IPS-11a (cell line): ENCODE data around the gene KDM7A.
A peak's percentile ranks its signal among the peaks of the same experiment; 100 is the strongest.
"Not testable (repeated sequence)": the region's sequence is repeated elsewhere in the genome, so short reads cannot be mapped to it uniquely, and the experiment has no call there.

Experiments
- H3K4me3 ChIP-seq: one replicate; pipeline ENCODE4 v1.5.1; 2013; ENCODE audit warnings: low read depth, low read length, control low read depth

The KDM7A gene

GRCh38 chr7:140202942-140203341, 26.2 kb upstream of the KDM7A start:
- H3K4me3 ChIP-seq: not testable (repeated sequence)

GRCh38 chr7:140201393-140201792, 24.6 kb upstream of the KDM7A start:
- no peak overlapping the region for H3K4me3 ChIP-seq

- H3K4me3 ChIP-seq: no peak overlapping the region
Measured at GRCh38 chr7:140200061-140200989, 23.5 kb upstream of the KDM7A start.

- no peak overlapping the region for H3K4me3 ChIP-seq
Measured at GRCh38 chr7:140197938-140198337, 21.2 kb upstream of the KDM7A start.

- H3K4me3 ChIP-seq: no peak overlapping the region
Measured at GRCh38 chr7:140197218-140197890, 20.6 kb upstream of the KDM7A start.

GRCh38 chr7:140196361-140197217, 19.8 kb upstream of the KDM7A start:
- H3K4me3 ChIP-seq: no peak overlapping the region

- H3K4me3 ChIP-seq: no peak overlapping the region
Measured at GRCh38 chr7:140195859-140196258, 19.1 kb upstream of the KDM7A start.

- H3K4me3 ChIP-seq: no peak overlapping the region
Measured at GRCh38 chr7:140192620-140193019, 15.8 kb upstream of the KDM7A start.

- no peak overlapping the region for H3K4me3 ChIP-seq
Measured at GRCh38 chr7:140192176-140192575, 15.4 kb upstream of the KDM7A start.

- H3K4me3 ChIP-seq: no peak overlapping the region
Measured at GRCh38 chr7:140190588-140190987, 13.8 kb upstream of the KDM7A start.

GRCh38 chr7:140189917-140190316, 13.1 kb upstream of the KDM7A start:
- H3K4me3 ChIP-seq: no peak overlapping the region

GRCh38 chr7:140182917-140183316, 6.1 kb upstream of the KDM7A start:
- no peak overlapping the region for H3K4me3 ChIP-seq

GRCh38 chr7:140179339-140179738, 2.6 kb upstream of the KDM7A start:
- no peak overlapping the region for H3K4me3 ChIP-seq

GRCh38 chr7:140176122-140176701, 571 bp downstream of the KDM7A start:
- peak overlapping the region; percentile 77 for H3K4me3 ChIP-seq

- H3K4me3 ChIP-seq: peak overlapping the region; percentile 63
Measured at GRCh38 chr7:140175221-140176121, 1.3 kb downstream of the KDM7A start.

- H3K4me3 ChIP-seq: no peak overlapping the region
Measured at GRCh38 chr7:140174217-140174616, 2.6 kb downstream of the KDM7A start.

GRCh38 chr7:140170375-140170774, 6.4 kb downstream of the KDM7A start:
- H3K4me3 ChIP-seq: no peak overlapping the region

GRCh38 chr7:140168816-140169215, 8.0 kb downstream of the KDM7A start:
- H3K4me3 ChIP-seq: no peak overlapping the region

- H3K4me3 ChIP-seq: no peak overlapping the region
Measured at GRCh38 chr7:140165422-140165821, 11.4 kb downstream of the KDM7A start.

- H3K4me3 ChIP-seq: not testable (repeated sequence)
Measured at GRCh38 chr7:140162081-140162480, 14.7 kb downstream of the KDM7A start.
